ENCODE results near the gene CCDC137.

Gene CCDC137

GRCh38 chr17:81683584-81684441 is 17.3 kb downstream of the CCDC137 start, which contains the start of the genes ARL16 and HGS:
Gene ARL16, minus strand, starts transcription at chr17:81683797. Its CDS starts 44 bp downstream, at chr17:81683753.
Gene HGS, plus strand, starts transcription at chr17:81684011. Its CDS starts 56 bp downstream, at chr17:81684067.
- peak; percentile 97 for DNase-seq

- no peak for DNase-seq
Observed at GRCh38 chr17:81684442-81684911, 17.9 kb downstream of the CCDC137 start.

GRCh38 chr17:81685108-81685507 is 18.6 kb downstream of the CCDC137 start:
- peak; percentile 77 for DNase-seq

- no peak for DNase-seq
Observed at GRCh38 chr17:81686614-81687013, 20.1 kb downstream of the CCDC137 start.

- no peak for DNase-seq
Observed at GRCh38 chr17:81687770-81688541, 21.4 kb downstream of the CCDC137 start.

- DNase-seq, result no peak
Observed at GRCh38 chr17:81688616-81689015, 22.1 kb downstream of the CCDC137 start.

GRCh38 chr17:81690066-81690465 is 23.5 kb downstream of the CCDC137 start:
- DNase-seq, result no peak

- DNase-seq, result no peak
Observed at GRCh38 chr17:81690549-81690948, 24.0 kb downstream of the CCDC137 start.

- no peak for DNase-seq
Observed at GRCh38 chr17:81691196-81691595, 24.7 kb downstream of the CCDC137 start.

- DNase-seq, result no peak
Observed at GRCh38 chr17:81691608-81692007, 25.1 kb downstream of the CCDC137 start.

GRCh38 chr17:81693509-81694210 is 27.1 kb downstream of the CCDC137 start:
- DNase-seq, result no peak

GRCh38 chr17:81694810-81695209 is 28.3 kb downstream of the CCDC137 start:
- no peak for DNase-seq

- no peak for DNase-seq
Observed at GRCh38 chr17:81695211-81695610, 28.7 kb downstream of the CCDC137 start.

GRCh38 chr17:81695801-81696200 is 29.3 kb downstream of the CCDC137 start:
- DNase-seq, result no peak

GRCh38 chr17:81696218-81696941 is 29.8 kb downstream of the CCDC137 start:
- DNase-seq, result no peak

- DNase-seq, result no peak
Observed at GRCh38 chr17:81697261-81698044, 30.9 kb downstream of the CCDC137 start.

GRCh38 chr17:81700353-81701287 is 34.1 kb downstream of the CCDC137 start:
- DNase-seq, result no peak

- no peak for DNase-seq
Observed at GRCh38 chr17:81701288-81702071, 34.9 kb downstream of the CCDC137 start.

All from stimulated activated CD4-positive, alpha-beta T cell treated with anti-CD3 and anti-CD28 coated beads, Interleukin-1b, Interleukin-23, amount 100 ng/mL, for 48 hours (primary cell).